Daoy (cell line): Measurements from ENCODE around the gene FLT1. TPM values are rescaled to one million over a fixed set of nuclear protein-coding genes. Genes with fewer than 3 reads are reported as not detected.
A peak's percentile ranks its signal among the peaks of the same experiment; 100 is the strongest.

Experiments
- DNase-seq: peaks from one replicate; pipeline ENCODE4 v3.0.0-alpha.2; 2015; ENCODE audit warnings: low read depth
- total RNA-seq: library from RNA; depleted of rRNA; stranded (reverse); fragments of >200 nt; shearing (Covaris generic); gene quantifications from 2 replicates; pipeline ENCODE4 v1.2.3, GENCODE V29; 2014

Gene FLT1
- total RNA-seq, 1 experiment from 2014 or later, result 5.4 TPM

- no peak for DNase-seq
These were observed 36.9 kb downstream of the FLT1 start for GRCh38 chr13:28458051-28458450.

- no peak for DNase-seq
These were observed 37.4 kb downstream of the FLT1 start for GRCh38 chr13:28457521-28457920.

DNA sequence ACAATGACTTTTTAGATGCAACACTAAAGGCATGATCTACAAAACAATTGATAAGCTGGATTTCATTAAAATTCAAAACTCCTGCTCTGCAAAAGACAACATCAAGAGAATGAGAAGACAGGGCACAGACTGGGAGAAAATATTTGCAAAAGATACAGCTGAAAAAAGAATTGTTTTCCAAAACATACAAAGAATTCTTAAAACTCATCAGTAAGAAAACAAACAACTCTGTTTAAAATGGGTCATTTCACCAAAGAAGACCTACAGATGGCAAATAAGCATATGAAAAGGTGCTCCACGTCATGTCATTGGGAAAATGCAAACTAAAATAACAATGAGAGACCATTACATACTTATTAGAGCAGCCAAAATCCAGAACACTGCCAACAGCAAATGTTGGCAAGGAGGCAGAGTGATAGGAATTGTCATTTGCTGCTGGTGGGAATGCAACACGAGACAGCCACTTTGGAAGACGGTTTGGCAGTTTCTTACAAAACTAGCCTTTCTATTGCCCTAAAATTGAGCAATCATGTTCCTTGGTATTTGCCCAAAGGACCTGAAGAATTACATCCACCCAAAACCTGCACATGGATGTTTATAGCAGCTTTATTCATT lies 39.2 kb downstream of the FLT1 start:
- no peak for DNase-seq

GRCh38 chr13:28452755-28453154 lies 42.2 kb downstream of the FLT1 start:
- no peak for DNase-seq

DNA sequence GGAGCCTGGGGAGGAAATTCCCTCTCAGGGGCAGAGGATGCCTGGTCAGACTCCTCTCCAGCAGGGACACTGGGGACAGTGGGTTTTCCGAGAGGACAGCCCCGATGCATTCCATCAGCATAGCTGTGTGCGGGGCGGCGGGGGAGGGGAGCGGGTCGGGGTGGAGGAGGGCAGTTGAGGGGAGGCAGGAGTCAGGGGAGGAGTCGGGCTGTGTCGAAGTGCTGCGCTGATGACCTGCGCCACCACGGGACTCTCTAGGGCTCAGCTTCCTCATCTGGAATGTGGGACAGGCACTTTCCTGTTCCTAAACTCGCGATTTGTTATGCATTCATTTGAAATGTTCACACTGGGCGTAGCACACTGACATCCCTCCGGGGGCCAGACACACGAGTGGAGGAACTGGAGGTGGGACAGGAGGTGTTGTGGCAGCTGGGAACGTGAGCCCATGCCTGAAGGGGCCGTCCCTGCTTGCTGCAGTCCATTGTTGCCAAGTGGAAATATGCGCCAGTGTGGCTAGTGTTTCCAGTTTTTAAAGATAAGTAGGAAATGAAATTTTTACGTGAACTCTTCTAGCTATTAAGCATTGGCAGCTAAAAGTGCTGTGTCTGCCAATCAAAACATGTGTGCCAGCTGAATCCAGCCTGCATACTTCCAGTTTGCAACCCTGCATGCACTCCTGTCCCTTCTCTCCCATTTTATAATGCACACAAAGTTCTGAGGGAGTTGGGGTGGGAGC lies 43.3 kb downstream of the FLT1 start:
- peak; percentile 12 for DNase-seq

DNA sequence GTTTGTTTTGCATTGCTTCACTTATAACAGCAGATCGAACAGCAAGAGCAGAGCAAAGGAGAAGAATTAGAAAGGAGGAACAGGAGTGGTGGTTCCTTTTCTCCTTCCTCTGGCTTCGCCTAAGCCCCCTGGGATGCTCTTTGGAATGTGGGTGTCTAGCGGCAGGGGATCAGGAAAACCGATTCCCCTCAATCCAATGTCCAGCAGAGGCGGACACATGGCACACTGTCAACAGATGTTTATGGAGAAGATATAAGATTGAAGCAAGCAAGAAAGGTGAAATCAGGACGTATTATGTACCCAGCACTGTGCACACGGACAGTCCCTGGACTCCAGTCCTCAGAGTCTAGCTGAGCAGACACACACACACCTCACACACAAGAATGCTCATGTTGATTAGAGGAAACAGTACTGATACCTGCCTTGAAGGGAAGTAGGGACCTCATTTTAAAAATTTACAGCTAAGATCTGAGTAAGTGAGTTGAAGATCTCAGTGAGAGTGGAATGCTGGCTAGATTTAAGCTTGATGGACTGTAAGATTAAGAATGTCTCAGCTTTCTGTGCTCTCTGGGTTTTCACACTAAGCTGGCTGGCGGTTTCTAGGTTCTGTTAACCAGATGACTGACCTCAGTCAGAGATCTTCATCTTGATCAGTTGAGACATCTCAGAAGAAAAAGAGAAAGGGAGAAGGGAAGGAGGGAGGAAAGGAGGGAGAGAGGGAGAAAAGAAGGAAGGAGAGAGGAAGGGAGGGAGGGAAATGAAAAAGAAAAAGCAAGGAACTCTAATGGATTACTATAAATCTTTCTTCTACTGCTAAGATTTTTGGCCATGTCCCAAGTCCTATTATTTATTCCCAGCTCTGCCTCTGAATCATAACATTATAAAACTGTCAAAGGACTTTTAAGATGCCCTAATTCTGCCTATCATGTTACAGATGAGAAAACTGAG lies 44.8 kb downstream of the FLT1 start:
- no peak for DNase-seq

DNA sequence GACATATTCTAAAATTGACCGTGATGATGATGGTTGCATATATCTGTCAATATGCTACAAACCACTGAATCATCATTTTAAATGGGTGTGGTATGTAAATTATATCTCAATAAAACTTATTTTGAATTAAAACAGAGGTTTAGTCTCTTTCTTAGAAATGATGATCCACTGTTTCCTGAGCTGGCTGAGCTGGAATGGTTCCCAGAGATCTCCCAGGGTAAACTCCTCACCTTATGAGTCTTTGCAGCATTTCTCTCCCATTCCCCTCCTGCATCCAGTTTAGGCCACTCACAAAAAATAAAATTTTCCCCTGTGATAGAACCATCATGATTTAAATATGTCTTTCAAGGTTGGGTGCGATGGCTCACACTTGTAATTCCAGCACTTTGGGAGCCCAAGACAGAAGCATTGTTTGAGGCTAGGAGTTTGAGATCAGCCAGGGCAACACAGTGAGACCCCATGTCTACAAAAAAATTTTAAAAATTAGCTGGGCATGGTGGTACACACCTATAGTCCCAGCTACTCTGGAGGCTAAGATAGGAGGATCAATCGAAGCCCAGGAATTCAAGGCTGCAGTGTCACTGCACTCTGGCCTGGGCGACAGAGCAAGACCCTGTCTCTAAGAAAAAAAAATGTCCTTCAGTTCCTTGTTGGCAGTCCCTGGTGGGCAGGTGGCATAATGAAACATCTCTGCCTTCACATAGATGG lies 46.1 kb downstream of the FLT1 start:
- DNase-seq, result no peak

- DNase-seq, result no peak
These were observed 46.9 kb downstream of the FLT1 start for GRCh38 chr13:28447989-28448388.

DNA sequence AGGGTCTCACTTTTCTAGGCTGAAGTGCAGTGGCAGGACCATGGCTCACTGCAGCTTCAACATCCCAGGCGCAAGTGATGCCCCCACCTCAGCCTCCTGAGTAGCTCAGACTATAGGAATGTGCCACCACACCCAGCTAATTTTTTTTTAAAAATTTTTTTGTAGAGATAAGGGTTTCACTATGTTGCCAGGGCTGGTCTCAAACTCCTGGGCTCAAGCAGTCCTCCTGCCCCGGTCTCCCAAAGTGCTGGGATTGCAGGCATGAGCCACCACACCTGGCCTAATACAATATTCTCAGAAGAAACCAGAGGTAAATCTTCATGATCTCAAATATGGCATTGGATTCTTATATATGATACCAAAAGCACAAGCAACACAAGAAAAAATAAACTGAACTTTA lies 47.7 kb downstream of the FLT1 start:
- DNase-seq, result no peak

GRCh38 chr13:28442839-28443238 lies 52.1 kb downstream of the FLT1 start:
- DNase-seq, result no peak

GRCh38 chr13:28441529-28441928 lies 53.4 kb downstream of the FLT1 start:
- no peak for DNase-seq

GRCh38 chr13:28440774-28441504 lies 54.0 kb downstream of the FLT1 start:
- no peak for DNase-seq

- no peak for DNase-seq
These were observed 56.2 kb downstream of the FLT1 start for GRCh38 chr13:28438598-28439334.

- no peak for DNase-seq
These were observed 56.9 kb downstream of the FLT1 start for GRCh38 chr13:28438067-28438466.

- DNase-seq, result no peak
These were observed 59.0 kb downstream of the FLT1 start for GRCh38 chr13:28435917-28436316.

GRCh38 chr13:28434926-28435325 lies 60.0 kb downstream of the FLT1 start:
- no peak for DNase-seq

DNA sequence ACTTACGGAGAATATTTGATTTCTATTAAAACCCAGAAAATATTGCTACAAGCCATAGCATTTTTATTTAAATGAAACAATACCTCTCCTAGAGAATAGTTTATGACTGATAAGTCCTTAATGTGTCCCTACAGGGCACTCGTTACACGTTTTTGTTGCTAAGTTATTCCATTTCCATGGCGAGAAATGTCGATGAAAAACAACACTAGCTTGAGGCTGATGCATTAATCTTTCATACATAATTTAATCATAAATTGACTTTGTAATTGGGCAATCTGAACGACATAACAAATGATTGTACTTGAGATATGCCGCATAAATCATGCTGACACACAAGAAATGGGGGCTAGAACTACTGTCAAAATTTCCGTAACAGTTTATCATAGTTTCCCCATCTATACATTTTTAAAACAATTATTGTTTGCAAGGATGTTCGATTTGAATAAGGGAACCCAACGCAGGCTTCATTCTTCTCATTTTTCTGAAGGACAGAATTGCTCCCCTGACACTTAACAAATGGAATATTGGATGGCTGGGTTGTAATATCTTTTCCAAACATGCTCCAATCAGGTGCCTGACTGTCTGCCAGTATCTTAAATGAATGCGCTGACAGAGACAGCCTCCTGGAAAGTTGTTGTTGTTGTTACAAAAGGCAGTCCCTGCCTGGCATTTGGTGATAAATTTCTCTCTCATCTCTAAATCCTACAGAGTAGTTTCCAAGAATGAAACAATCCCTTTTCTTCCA lies 61.9 kb downstream of the FLT1 start:
- DNase-seq, result no peak

DNA sequence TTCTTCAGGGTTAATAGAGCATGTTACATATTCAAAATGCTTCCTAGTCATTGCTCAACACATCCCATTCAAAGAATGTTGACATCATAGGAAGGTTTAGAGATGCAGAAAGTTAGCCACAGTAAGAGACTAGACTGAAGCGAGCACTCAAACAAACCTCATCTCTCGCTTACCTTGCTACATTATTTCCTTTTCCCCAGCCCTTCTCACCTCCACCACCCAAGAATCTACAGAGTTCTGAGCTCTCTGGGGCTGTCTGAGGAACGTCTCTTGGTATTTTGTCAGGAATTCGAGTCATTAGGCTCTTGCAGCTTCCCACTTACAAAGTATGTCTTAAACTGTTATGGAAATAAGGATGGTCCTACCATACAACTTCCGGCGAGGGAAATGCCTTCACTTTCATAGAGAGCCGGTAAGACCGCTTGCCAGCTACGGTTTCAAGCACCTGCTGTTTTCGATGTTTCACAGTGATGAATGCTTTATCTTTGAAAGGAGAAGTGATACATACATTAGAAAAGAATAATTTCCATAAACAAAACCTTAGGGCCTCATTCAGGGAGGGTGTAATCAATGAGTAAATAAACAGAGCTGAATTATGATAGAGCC lies 65.1 kb downstream of the FLT1 start:
- DNase-seq, result no peak

- DNase-seq, result no peak
These were observed 65.8 kb downstream of the FLT1 start for GRCh38 chr13:28429096-28429495.
